ENCODE measurements around the gene HS3ST4.

Gene HS3ST4

DNA sequence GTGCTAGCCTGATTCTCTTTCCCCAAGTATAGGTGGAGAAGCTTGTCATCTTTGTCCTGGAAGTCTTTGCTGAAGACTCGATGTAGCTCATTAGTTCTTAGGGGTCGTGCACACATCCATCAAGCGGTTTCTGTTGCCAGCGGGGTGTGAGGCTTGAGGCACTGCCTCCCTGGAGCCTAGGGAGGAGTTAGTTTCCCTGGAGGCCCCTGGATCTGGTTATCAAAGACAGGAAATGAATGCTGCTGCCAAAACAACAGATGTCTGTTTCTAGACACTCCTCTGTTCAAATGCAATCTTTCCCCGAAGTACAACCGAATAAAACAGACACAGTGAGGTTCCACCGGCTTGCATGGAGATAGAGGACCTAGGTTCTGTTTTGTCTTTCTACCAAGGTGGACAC lies 17.5 kb downstream of the HS3ST4 start:
- H3K4me2 ChIP-seq (ENCODE audit: low read length) = no peak overlapping the region
- TF ChIP-seq, protein P1, sequence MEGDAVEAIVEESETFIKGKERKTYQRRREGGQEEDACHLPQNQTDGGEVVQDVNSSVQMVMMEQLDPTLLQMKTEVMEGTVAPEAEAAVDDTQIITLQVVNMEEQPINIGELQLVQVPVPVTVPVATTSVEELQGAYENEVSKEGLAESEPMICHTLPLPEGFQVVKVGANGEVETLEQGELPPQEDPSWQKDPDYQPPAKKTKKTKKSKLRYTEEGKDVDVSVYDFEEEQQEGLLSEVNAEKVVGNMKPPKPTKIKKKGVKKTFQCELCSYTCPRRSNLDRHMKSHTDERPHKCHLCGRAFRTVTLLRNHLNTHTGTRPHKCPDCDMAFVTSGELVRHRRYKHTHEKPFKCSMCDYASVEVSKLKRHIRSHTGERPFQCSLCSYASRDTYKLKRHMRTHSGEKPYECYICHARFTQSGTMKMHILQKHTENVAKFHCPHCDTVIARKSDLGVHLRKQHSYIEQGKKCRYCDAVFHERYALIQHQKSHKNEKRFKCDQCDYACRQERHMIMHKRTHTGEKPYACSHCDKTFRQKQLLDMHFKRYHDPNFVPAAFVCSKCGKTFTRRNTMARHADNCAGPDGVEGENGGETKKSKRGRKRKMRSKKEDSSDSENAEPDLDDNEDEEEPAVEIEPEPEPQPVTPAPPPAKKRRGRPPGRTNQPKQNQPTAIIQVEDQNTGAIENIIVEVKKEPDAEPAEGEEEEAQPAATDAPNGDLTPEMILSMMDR (IDR thresholded peaks at IDR 0.05) = no peak
- H2AFZ ChIP-seq = no peak overlapping the region
- H3K9ac ChIP-seq = no peak overlapping the region
- H3K27ac ChIP-seq = no peak overlapping the region
- peaks cover 33% of the 10 kb centered on the region for H3K79me2 ChIP-seq
- peaks cover 4% of the 10 kb centered on the region for H3K4me1 ChIP-seq
- H3K9me3 ChIP-seq (ENCODE audit: control insufficient read depth, low read length) = no peaks in the 10 kb centered on the region
- no peaks in the 10 kb centered on the region for H3K27me3 ChIP-seq (ENCODE audit: control insufficient read depth, insufficient read depth, low read length)
- no peaks in the 10 kb centered on the region for H3K36me3 ChIP-seq (ENCODE audit: control insufficient read depth, insufficient read depth, low read length)
- H3K4me3 ChIP-seq (ENCODE audit: low read depth, low read length) = no peak overlapping the region

- no peak overlapping the region for H2AFZ ChIP-seq
- TF ChIP-seq, protein P1 (IDR thresholded peaks at IDR 0.05) = no peak
- H3K27me3 ChIP-seq (ENCODE audit: control insufficient read depth, insufficient read depth, low read length) = no peaks in the 10 kb centered on the region
- peaks cover 4% of the 10 kb centered on the region for H3K4me1 ChIP-seq
- H3K36me3 ChIP-seq (ENCODE audit: control insufficient read depth, insufficient read depth, low read length) = no peaks in the 10 kb centered on the region
- no peak overlapping the region for H3K27ac ChIP-seq
- H3K79me2 ChIP-seq = peaks cover 43% of the 10 kb centered on the region
- no peak overlapping the region for H3K4me2 ChIP-seq (ENCODE audit: low read length)
- no peaks in the 10 kb centered on the region for H3K9me3 ChIP-seq (ENCODE audit: control insufficient read depth, low read length)
- H3K9ac ChIP-seq = no peak overlapping the region
- no peak overlapping the region for H3K4me3 ChIP-seq (ENCODE audit: low read depth, low read length)
Measured at GRCh38 chr16:25713785-25714570, 22.2 kb downstream of the HS3ST4 start.

- Histone ChIP-seq H3K79me2 (peaks cover 33% of the 10 kb centered on the region), H3K4me2 (ENCODE audit: low read length) (no peak overlapping the region)
- TF ChIP-seq, protein P1 (IDR thresholded peaks at IDR 0.05) = no peak
Measured at GRCh38 chr16:25716186-25716585, 24.4 kb downstream of the HS3ST4 start.

GRCh38 chr16:25721439-25721838 lies 29.7 kb downstream of the HS3ST4 start:
- Histone ChIP-seq H3K79me2 (peaks cover 7% of the 10 kb centered on the region), H3K4me3 (ENCODE audit: low read depth, low read length) (no peak overlapping the region), H3K27me3 (ENCODE audit: control insufficient read depth, insufficient read depth, low read length) (no peaks in the 10 kb centered on the region), H3K9me3 (ENCODE audit: control insufficient read depth, low read length) (no peaks in the 10 kb centered on the region), H2AFZ (no peak overlapping the region), H3K4me2 (ENCODE audit: low read length) (no peak overlapping the region), H3K4me1 (no peaks in the 10 kb centered on the region), H3K9ac (no peak overlapping the region), H3K36me3 (ENCODE audit: control insufficient read depth, insufficient read depth, low read length) (no peaks in the 10 kb centered on the region), H3K27ac (no peak overlapping the region)
- TF ChIP-seq, protein P1 (IDR thresholded peaks at IDR 0.05) = no peak

More at GRCh38 chr16:25716186-25716585, 24.4 kb downstream of the HS3ST4 start:
- Histone ChIP-seq H3K27ac (no peak overlapping the region), H3K36me3 (ENCODE audit: control insufficient read depth, insufficient read depth, low read length) (no peaks in the 10 kb centered on the region), H3K9me3 (ENCODE audit: control insufficient read depth, low read length) (no peaks in the 10 kb centered on the region), H3K4me3 (ENCODE audit: low read depth, low read length) (no peak overlapping the region), H2AFZ (no peak overlapping the region), H3K9ac (no peak overlapping the region), H3K4me1 (peaks cover 4% of the 10 kb centered on the region), H3K27me3 (ENCODE audit: control insufficient read depth, insufficient read depth, low read length) (no peaks in the 10 kb centered on the region)
